BJ (cell line): ENCODE data around the gene RAI14. TPM values are rescaled to one million over a fixed set of nuclear protein-coding genes. Genes with fewer than 3 reads are reported as not detected.

Source experiments
- CTCF ChIA-PET: fragments of 350-600 bp; formaldehyde crosslinking; extraction: SDS; loops from one replicate; lab custom pipeline; 2021; ENCODE audit warnings: antibody characterized with exemption, inconsistent platforms; lab: Yijun Ruan, JAX
- POLR2A ChIA-PET: fragments of 300-600 bp; sonication (Branson Sonifier 250); formaldehyde crosslinking; extraction: SDS; loops from one replicate; lab custom pipeline; 2021; ENCODE audit warnings: antibody characterized with exemption; lab: Charles Lee
- DNase-seq: peaks from one replicate; pipeline ENCODE4 v3.0.0-alpha.2; 2011; ENCODE audit warnings: low read depth
- H3K27me3 ChIP-seq: 2 replicates; pipeline ENCODE4 v1.6.0; 2011; ENCODE audit warnings: low read length; ENCODE audit not compliant: control insufficient read depth, insufficient read depth
- H3K36me3 ChIP-seq: 2 replicates; pipeline ENCODE4 v1.5.1; 2011; ENCODE audit warnings: low read length; ENCODE audit not compliant: control insufficient read depth, insufficient read depth
- H3K4me3 ChIP-seq: 2 replicates; pipeline ENCODE4 v1.5.1; 2011; ENCODE audit warnings: low read depth, mild to moderate bottlenecking, control low read depth, low read length
- CTCF ChIP-seq: IDR thresholded peaks from 2 replicates; pipeline ENCODE4 v1.5.1; 2011; ENCODE audit warnings: low read depth, mild to moderate bottlenecking, control low read depth, inconsistent platforms, low read length, moderate library complexity; ENCODE audit not compliant: insufficient read depth
- polyA plus RNA-seq: library from polyadenylated mRNA; depleted of rRNA; stranded (reverse); fragments of >200 nt; gene quantifications from 2 replicates; pipeline ENCODE4 v1.2.3, GENCODE V29; 2011

RAI14 gene
- polyA plus RNA-seq, 1 experiment = 183 TPM

GRCh38 chr5:34841816-34842215, 185.7 kb downstream of the RAI14 start:
- no peak for TF ChIP-seq CTCF

DNA sequence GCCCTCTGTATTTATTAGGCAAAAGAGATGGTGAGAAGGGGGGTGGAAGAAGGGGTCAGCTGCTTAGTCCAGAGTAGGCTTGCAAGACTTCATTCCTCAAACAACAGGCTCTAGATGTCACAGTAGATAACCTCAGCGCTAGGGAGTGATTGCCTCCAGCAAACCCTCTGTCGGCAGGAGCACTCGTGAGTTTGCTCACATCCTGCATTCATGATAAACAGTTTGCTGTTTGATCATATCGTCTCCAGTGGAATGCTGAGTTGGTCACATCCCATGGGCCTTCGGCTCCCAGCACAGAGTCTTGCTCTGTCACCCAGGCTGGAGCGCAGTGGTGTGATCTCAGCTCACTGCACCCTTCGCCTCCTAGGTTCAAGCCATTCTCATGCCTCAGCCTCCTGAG, 186.4 kb downstream of the RAI14 start:
- DNase-seq = no peak
- CTCF ChIA-PET = interaction anchor here (1.2 kb wide), 1 partner anchor 56 kb away, joined by 3 read pairs; no protein-coding TSS in a partner anchor
- POLR2A ChIA-PET = no interaction called here
- TF ChIP-seq CTCF = no peak
- H3K36me3 ChIP-seq = no peaks in the 10 kb centered on the region
- H3K27me3 ChIP-seq = no peaks in the 10 kb centered on the region; the same call in 1 of the 2 replicates
- no peak overlapping the region for H3K4me3 ChIP-seq

More at GRCh38 chr5:34841816-34842215, 185.7 kb downstream of the RAI14 start:
- no peak for DNase-seq
- ChIA-PET POLR2A (no interaction called here), CTCF (interaction anchor here (1.4 kb wide), 1 partner anchor 51 kb away, joined by 3 read pairs; no protein-coding TSS in a partner anchor)
- no peaks in the 10 kb centered on the region; the same call in 1 of the 2 replicates for H3K27me3 ChIP-seq
- H3K36me3 ChIP-seq = no peaks in the 10 kb centered on the region
- H3K4me3 ChIP-seq = no peak overlapping the region

GRCh38 chr5:34843497-34843896, 187.4 kb downstream of the RAI14 start:
- H3K4me3 ChIP-seq = no peak overlapping the region
- ChIA-PET CTCF (interaction anchor here (1.2 to 1.3 kb wide), 2 partner anchors 10 to 55 kb away, joined by 3 read pairs; no protein-coding TSS in a partner anchor), POLR2A (no interaction called here)
- TF ChIP-seq CTCF = no peak
- no peaks in the 10 kb centered on the region for H3K36me3 ChIP-seq
- H3K27me3 ChIP-seq = no peaks in the 10 kb centered on the region; the same call in 1 of the 2 replicates
- DNase-seq = no peak

DNA sequence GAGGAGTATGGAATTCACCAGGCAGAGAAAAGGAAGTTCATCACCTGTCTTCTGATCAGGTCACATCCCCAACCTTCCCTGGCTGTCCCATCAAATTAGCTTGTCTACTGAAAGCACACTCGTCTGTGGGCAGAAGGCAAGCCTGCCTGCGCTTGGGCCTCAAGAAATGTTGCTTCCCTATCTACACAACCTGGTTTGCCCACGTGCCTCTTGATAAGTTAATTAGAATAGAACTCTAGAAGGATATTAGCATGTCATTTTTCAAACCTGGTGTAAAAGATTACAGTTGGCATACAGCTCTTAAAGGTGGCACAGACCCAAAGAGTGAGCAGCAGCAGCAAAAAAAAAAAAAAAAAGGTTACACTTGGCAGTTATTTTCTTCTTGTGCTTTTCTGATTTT, 188.0 kb downstream of the RAI14 start:
- ChIA-PET POLR2A (no interaction called here), CTCF (interaction anchor here (1.3 kb wide), 1 partner anchor 10 kb away, joined by 3 read pairs; no protein-coding TSS in a partner anchor)
- Histone ChIP-seq H3K27me3 (no peaks in the 10 kb centered on the region; the same call in 1 of the 2 replicates), H3K36me3 (no peaks in the 10 kb centered on the region), H3K4me3 (no peak overlapping the region)
- DNase-seq = no peak
- TF ChIP-seq CTCF = no peak

GRCh38 chr5:34844999-34845398, 188.9 kb downstream of the RAI14 start:
- H3K36me3 ChIP-seq = no peaks in the 10 kb centered on the region
- no peak for DNase-seq
- no peaks in the 10 kb centered on the region; the same call in 1 of the 2 replicates for H3K27me3 ChIP-seq
- POLR2A ChIA-PET = no interaction called here
- TF ChIP-seq CTCF = no peak
- H3K4me3 ChIP-seq = no peak overlapping the region
- CTCF ChIA-PET = interaction anchor here (0.9 to 1.7 kb wide), 3 partner anchors 10 to 1081 kb away, joined by 3 to 5 read pairs (median 4); no protein-coding TSS in a partner anchor
